HEK293 (cell line): Measurements from ENCODE around the gene SCPEP1.

ENCODE experiments used
- CTCF ChIA-PET: fragments of 350-600 bp; formaldehyde crosslinking; extraction: SDS; loops from one replicate; lab custom pipeline; 2021; ENCODE audit warnings: antibody characterized with exemption; lab: Yijun Ruan, JAX
- POLR2A ChIA-PET: fragments of 300-600 bp; formaldehyde crosslinking; extraction: SDS; loops from one replicate; lab custom pipeline; 2020; ENCODE audit warnings: antibody characterized with exemption, inconsistent platforms; lab: Yijun Ruan, JAX
- H3K27ac ChIP-seq: fragments of 200-500 bp; sonication (Bioruptor generic); 2 replicates; pipeline ENCODE4 v1.5.1; 2014; ENCODE audit warnings: low read depth, low read length, control low read depth, inconsistent platforms; ENCODE audit errors: extremely low read depth
- H3K36me3 ChIP-seq, 2 experiments: fragments of 200-500 bp in 1 of 2; sonication (Bioruptor generic) in 1 of 2; 1 replicate in 1 of 2; 2 replicates in 1 of 2; pipeline ENCODE4 v1.5.1; 2014 to 2017; ENCODE audit warnings: inconsistent platforms in 2 of 2, low read length in 2 of 2; ENCODE audit not compliant: control insufficient read depth in 2 of 2, insufficient read depth in 1 of 2
- H3K4me1 ChIP-seq: fragments of 200-500 bp; sonication (Bioruptor generic); 2 replicates; pipeline ENCODE4 v1.5.1; 2014; ENCODE audit warnings: mild to moderate bottlenecking, low read length, inconsistent platforms; ENCODE audit not compliant: control insufficient read depth, insufficient read depth
- H3K4me3 ChIP-seq: 2 replicates; pipeline ENCODE4 v1.5.1; 2011; ENCODE audit warnings: low read depth, mild to moderate bottlenecking, control low read depth, low read length, moderate library complexity
- H3K9me3 ChIP-seq: fragments of 200-500 bp; sonication (Bioruptor generic); 2 replicates; pipeline ENCODE4 v1.5.1; 2014; ENCODE audit warnings: low read depth, low read length, inconsistent platforms; ENCODE audit not compliant: control insufficient read depth, insufficient read depth
- ELK4 ChIP-seq: IDR thresholded peaks from 2 replicates; pipeline ENCODE4 v1.6.1; 2011; ENCODE audit warnings: mild to moderate bottlenecking, low read depth, low read length, borderline replicate concordance
- FEZF1 ChIP-seq: fragments of 450-650 bp; formaldehyde crosslinking; IDR thresholded peaks from 2 replicates; pipeline ENCODE4 v1.5.1; 2016; ENCODE audit warnings: missing biosample characterization, missing genetic modification characterization
- HOXD13 ChIP-seq: sonication (generic); formaldehyde crosslinking; IDR thresholded peaks from 2 replicates; pipeline ENCODE4 v1.8.0; 2022; ENCODE audit warnings: missing genetic modification reagents, borderline replicate concordance
- IKZF3 ChIP-seq: fragments of 450-650 bp; IDR thresholded peaks from 2 replicates; pipeline ENCODE4 v1.5.0; 2018; ENCODE audit warnings: missing biosample characterization, mild to moderate bottlenecking, missing genetic modification characterization, moderate library complexity
- REPIN1 ChIP-seq: fragments of 450-650 bp; formaldehyde crosslinking; IDR thresholded peaks from 2 replicates; pipeline ENCODE4 v1.5.1; 2017; ENCODE audit warnings: missing biosample characterization, missing genetic modification characterization, low read depth
- SCRT1 ChIP-seq: fragments of 450-650 bp; formaldehyde crosslinking; IDR thresholded peaks from 2 replicates; pipeline ENCODE4 v1.5.1; 2016; ENCODE audit warnings: missing biosample characterization, missing genetic modification characterization, borderline replicate concordance
- SCRT2 ChIP-seq: fragments of 450-650 bp; formaldehyde crosslinking; IDR thresholded peaks from 2 replicates; pipeline ENCODE4 v1.5.1; 2016; ENCODE audit warnings: missing biosample characterization, missing genetic modification characterization
- SETDB1 ChIP-seq: IDR thresholded peaks from one replicate; pipeline ENCODE4 v1.6.1; 2017; ENCODE audit warnings: mild to moderate bottlenecking, low read length, moderate library complexity, mixed read lengths; ENCODE audit not compliant: insufficient read length
- YY2 ChIP-seq: fragments of 450-650 bp; formaldehyde crosslinking; IDR thresholded peaks from 2 replicates; pipeline ENCODE4 v1.5.1; 2016; ENCODE audit warnings: missing biosample characterization, missing genetic modification characterization
- ZBTB21 ChIP-seq: fragments of 450-650 bp; formaldehyde crosslinking; IDR thresholded peaks from 2 replicates; pipeline ENCODE4 v1.5.1; 2017; ENCODE audit warnings: missing biosample characterization, missing genetic modification characterization
- ZBTB48 ChIP-seq: fragments of 450-650 bp; formaldehyde crosslinking; IDR thresholded peaks from 2 replicates; pipeline ENCODE4 v1.5.1; 2016; ENCODE audit warnings: missing biosample characterization, missing genetic modification characterization
- ZFHX2 ChIP-seq: fragments of 450-650 bp; formaldehyde crosslinking; conservative IDR thresholded peaks from 2 replicates; pipeline ENCODE4 v1.5.1; 2016; ENCODE audit warnings: missing biosample characterization, missing genetic modification characterization
- ZNF148 ChIP-seq: fragments of 450-650 bp; formaldehyde crosslinking; IDR thresholded peaks from 2 replicates; pipeline ENCODE4 v1.5.0; 2017; ENCODE audit warnings: missing biosample characterization, missing genetic modification characterization, borderline replicate concordance
- ZNF214 ChIP-seq: fragments of 450-650 bp; formaldehyde crosslinking; IDR thresholded peaks from 2 replicates; pipeline ENCODE4 v1.5.1; 2017; ENCODE audit warnings: missing biosample characterization, mild to moderate bottlenecking, missing genetic modification characterization, borderline replicate concordance
- ZNF221 ChIP-seq: fragments of 450-650 bp; formaldehyde crosslinking; IDR thresholded peaks from 2 replicates; pipeline ENCODE4 v1.5.1; 2017; ENCODE audit warnings: missing biosample characterization, missing genetic modification characterization, borderline replicate concordance
- ZNF23 ChIP-seq: fragments of 450-650 bp; formaldehyde crosslinking; IDR thresholded peaks from 2 replicates; pipeline ENCODE4 v1.5.1; 2016; ENCODE audit warnings: missing biosample characterization, missing genetic modification characterization, borderline replicate concordance
- ZNF239 ChIP-seq: fragments of 450-650 bp; formaldehyde crosslinking; IDR thresholded peaks from 2 replicates; pipeline ENCODE4 v1.5.1; 2016; ENCODE audit warnings: missing biosample characterization, missing genetic modification characterization
- ZNF548 ChIP-seq: fragments of 450-650 bp; formaldehyde crosslinking; IDR thresholded peaks from 2 replicates; pipeline ENCODE4 v1.5.1; 2016; ENCODE audit warnings: missing biosample characterization, missing genetic modification characterization
- ZNF555 ChIP-seq: fragments of 450-650 bp; formaldehyde crosslinking; conservative IDR thresholded peaks from 2 replicates; pipeline ENCODE4 v1.5.1; 2017; ENCODE audit warnings: missing biosample characterization, mild to moderate bottlenecking, missing genetic modification characterization, inconsistent platforms
- ZNF580 ChIP-seq: fragments of 450-650 bp; formaldehyde crosslinking; IDR thresholded peaks from 2 replicates; pipeline ENCODE4 v1.5.1; 2016; ENCODE audit warnings: missing biosample characterization, missing genetic modification characterization
- ZNF645 ChIP-seq: fragments of 450-650 bp; formaldehyde crosslinking; IDR thresholded peaks from 2 replicates; pipeline ENCODE4; 2016; ENCODE audit warnings: missing biosample characterization, missing genetic modification characterization
- ZXDB ChIP-seq: fragments of 450-650 bp; formaldehyde crosslinking; IDR thresholded peaks from 2 replicates; pipeline ENCODE4 v1.5.1; 2016; ENCODE audit warnings: missing biosample characterization, missing genetic modification characterization

Gene SCPEP1

GRCh38 chr17:56966338-56966737 is 11.6 kb upstream of the SCPEP1 start:
- H3K36me3 ChIP-seq: no peaks in the 10 kb centered on the region
- CTCF ChIA-PET: interaction anchor here (1.8 kb wide), 1 partner anchor 467 kb away, joined by 4 read pairs; no protein-coding TSS in a partner anchor
- POLR2A ChIA-PET: interaction anchor here (1.2 kb wide), 1 partner anchor 12 kb away, joined by 3 read pairs; no protein-coding TSS in a partner anchor
- no peak for TF ChIP-seq FEZF1 (tag by site-specific recombination)
- no peak for TF ChIP-seq ZBTB48 (tag by site-specific recombination)
- no peak for TF ChIP-seq ZNF645
- TF ChIP-seq ELK4: no peak
- no peak for TF ChIP-seq ZNF221
- no peak for TF ChIP-seq ZNF148 (tag by site-specific recombination)
- no peak for TF ChIP-seq ZNF580 (tag by site-specific recombination)
- TF ChIP-seq ZBTB21: no peak
- TF ChIP-seq ZNF548 (tag by site-specific recombination): no peak
- no peak for TF ChIP-seq ZNF23
- no peak for TF ChIP-seq HOXD13 (CRISPR knock-in tag)
- no peak overlapping the region for H3K4me3 ChIP-seq
- H3K9me3 ChIP-seq: no peaks in the 10 kb centered on the region
- H3K4me1 ChIP-seq: no peaks in the 10 kb centered on the region
- H3K27ac ChIP-seq: no peak overlapping the region

- Histone ChIP-seq H3K4me1 (no peaks in the 10 kb centered on the region), H3K4me3 (no peak overlapping the region), H3K36me3 (no peaks in the 10 kb centered on the region), H3K9me3 (no peaks in the 10 kb centered on the region), H3K27ac (no peak overlapping the region)
- ChIA-PET CTCF (interaction anchor here (0.9 to 1.2 kb wide), 2 partner anchors 8 to 10 kb away, joined by 3 to 5 read pairs; partner anchors contain the start of gene COIL), POLR2A (no interaction called here)
- TF ChIP-seq SETDB1 (peak; percentile 91), YY2 (tag by site-specific recombination) (no peak)
Observed at GRCh38 chr17:56970974-56971373, 7.0 kb upstream of the SCPEP1 start.

- CTCF ChIA-PET: interaction anchor here (0.7 to 0.9 kb wide), 2 partner anchors 9 to 377 kb away, joined by 3 to 4 read pairs; no protein-coding TSS in a partner anchor
Observed at GRCh38 chr17:56972111-56972730, 5.7 kb upstream of the SCPEP1 start.

More at GRCh38 chr17:56972111-56972730, 5.7 kb upstream of the SCPEP1 start:
- TF ChIP-seq SCRT1 (tag by site-specific recombination) (peak; percentile 87), IKZF3 (tag by site-specific recombination) (no peak), ZNF214 (tag by site-specific recombination) (no peak), ZNF239 (no peak), SCRT2 (peak; percentile 90), ZXDB (tag by site-specific recombination) (no peak), ZFHX2 (tag by site-specific recombination) (no peak), ZNF148 (tag by site-specific recombination) (no peak), REPIN1 (tag by site-specific recombination) (no peak), ZNF555 (tag by site-specific recombination) (no peak)
- H3K4me1 ChIP-seq: no peaks in the 10 kb centered on the region
- no peaks in the 10 kb centered on the region for H3K9me3 ChIP-seq
- H3K36me3 ChIP-seq: no peaks in the 10 kb centered on the region
- no peak overlapping the region for H3K4me3 ChIP-seq
- no peak overlapping the region for H3K27ac ChIP-seq
- POLR2A ChIA-PET: no interaction called here
